ENCODE data around the gene LRIT1. TPM values are rescaled to one million over a fixed set of nuclear protein-coding genes. Genes with fewer than 3 reads are reported as not detected.

LRIT1 gene
- total RNA-seq, 1 experiment from 2014 or later, result not detected

- CTCF ChIA-PET, result no interaction called here
- ATAC-seq, result no peak
Measured at GRCh38 chr10:84221916-84222315, 19.4 kb downstream of the LRIT1 start.

GRCh38 chr10:84217746-84218145 lies 23.6 kb downstream of the LRIT1 start:
- Histone ChIP-seq H2AFZ (ENCODE audit: low read depth, low read length, poor library complexity, severe bottlenecking) (no peak overlapping the region), H3K27ac (ENCODE audit: low read depth, low read length) (no peak overlapping the region)
- BruUV-seq (replicated peaks), result no TSS peak

More at GRCh38 chr10:84221916-84222315, 19.4 kb downstream of the LRIT1 start:
- intact Hi-C loops (cut with micrococcal nuclease), result no loop called here
- Histone ChIP-seq H3K4me2 (ENCODE audit: low read length) (no peak overlapping the region), H3K4me1 (ENCODE audit: control insufficient read depth in 1 of 2, insufficient read depth in 2 of 2, low read length in 2 of 2) (no peaks in the 10 kb centered on the region), H3K9me2 (ENCODE audit: insufficient read depth) (no peaks in the 10 kb centered on the region), H3K4me3 (replicated peaks in 1 of 2; ENCODE audit: low read depth in 1 of 2, low read length in 2 of 2) (no peak overlapping the region), H3K27ac (ENCODE audit: low read depth, low read length) (no peak overlapping the region), H3K36me3 (ENCODE audit: control insufficient read depth in 1 of 2, insufficient read depth in 2 of 2, low read length in 2 of 2) (no peaks in the 10 kb centered on the region), H3K9ac (ENCODE audit: low read length) (no peak overlapping the region), H3K27me3 (ENCODE audit: insufficient read depth, low read length) (peaks cover 12% of the 10 kb centered on the region; the same call in 1 of the 2 replicates), H4K20me1 (ENCODE audit: insufficient read depth) (no peaks in the 10 kb centered on the region), H3K9me3 (ENCODE audit: control insufficient read depth in 1 of 2, insufficient read depth in 1 of 2, low read depth in 1 of 2, low read length in 2 of 2) (0 out of 4 replicates have a peak, but pooled peaks cover 0 to 4% of the 10 kb centered on the region in 2 experiments), H3K79me2 (ENCODE audit: insufficient read depth, low read length) (no peaks in the 10 kb centered on the region), H2AFZ (ENCODE audit: low read depth, low read length, poor library complexity, severe bottlenecking) (no peak overlapping the region)
- no peak for TF ChIP-seq RAD21 (IDR thresholded peaks at IDR 0.05; ENCODE audit: low read depth)
- RAD21 ChIA-PET (ENCODE audit: low non-redundant PET in 1 of 2, low total read pairs in 2 of 2, uncharacterized antibody in 2 of 2, unreplicated experiment in 2 of 2), result no interaction called here
- no TSS peak for BruUV-seq (replicated peaks)
- POLR2A ChIA-PET, result no interaction called here
- no peak for DNase-seq (ENCODE audit: low read depth, low spot score)

More at GRCh38 chr10:84217746-84218145, 23.6 kb downstream of the LRIT1 start:
- Histone ChIP-seq H3K9ac (ENCODE audit: low read length) (no peak overlapping the region), H3K9me2 (ENCODE audit: insufficient read depth) (no peaks in the 10 kb centered on the region), H3K4me1 (ENCODE audit: control insufficient read depth in 1 of 2, insufficient read depth in 2 of 2, low read length in 2 of 2) (no peaks in the 10 kb centered on the region), H3K79me2 (ENCODE audit: insufficient read depth, low read length) (no peaks in the 10 kb centered on the region), H3K27me3 (ENCODE audit: insufficient read depth, low read length) (peaks cover 8% of the 10 kb centered on the region; the same call in 1 of the 2 replicates), H4K20me1 (ENCODE audit: insufficient read depth) (no peaks in the 10 kb centered on the region), H3K36me3 (ENCODE audit: control insufficient read depth in 1 of 2, insufficient read depth in 2 of 2, low read length in 2 of 2) (no peaks in the 10 kb centered on the region), H3K4me2 (ENCODE audit: low read length) (no peak overlapping the region), H3K9me3 (ENCODE audit: control insufficient read depth in 1 of 2, insufficient read depth in 1 of 2, low read depth in 1 of 2, low read length in 2 of 2) (0 out of 4 replicates have a peak, but pooled peaks cover 0 to 4% of the 10 kb centered on the region in 2 experiments), H3K4me3 (replicated peaks in 1 of 2; ENCODE audit: low read depth in 1 of 2, low read length in 2 of 2) (no peak overlapping the region)
- ChIA-PET POLR2A (no interaction called here), RAD21 (ENCODE audit: low non-redundant PET in 1 of 2, low total read pairs in 2 of 2, uncharacterized antibody in 2 of 2, unreplicated experiment in 2 of 2) (no interaction called here), CTCF (no interaction called here)
- intact Hi-C loops (cut with micrococcal nuclease), result no loop called here
- no peak for DNase-seq (ENCODE audit: low read depth, low spot score)
- ATAC-seq, result no peak
- TF ChIP-seq EZH2 (IDR thresholded peaks at IDR 0.05), result no peak
- no peak for TF ChIP-seq ZBTB33 (IDR thresholded peaks at IDR 0.05; ENCODE audit: extremely low read depth, insufficient replicate concordance, low read length)
- TF ChIP-seq MAX (IDR thresholded peaks at IDR 0.05), result no peak
- TF ChIP-seq REST (IDR thresholded peaks at IDR 0.05; ENCODE audit: low read depth), result no peak
- no peak for TF ChIP-seq JUND (IDR thresholded peaks at IDR 0.05)
- no peak for TF ChIP-seq SRF (IDR thresholded peaks at IDR 0.05; ENCODE audit: low read depth)

Data from HCT116 (cell line).